Liver (tissue), 9 donors: Measurements from ENCODE around the gene SLC9A1. TPM values are rescaled to one million over a fixed set of nuclear protein-coding genes. Genes with fewer than 3 reads are reported as not detected.

Experiments
- DNase-seq: peaks from one replicate; pipeline ENCODE4 v3.0.0-alpha.2; 2017; ENCODE audit warnings: low spot score
- H3K27ac ChIP-seq, 2 donors: one replicate each; pipeline ENCODE4 v1.7.0; 2013; ENCODE audit warnings: inconsistent platforms in 2 of 2, low read length in 2 of 2, control low read depth in 1 of 2, low read depth in 1 of 2, mild to moderate bottlenecking in 1 of 2
- H3K27me3 ChIP-seq, 4 donors: one replicate each; pipeline versions ENCODE4 v1.6.1 to v1.7.0; 2013; ENCODE audit warnings: low read length in 3 of 4, inconsistent platforms in 1 of 4, mild to moderate bottlenecking in 1 of 4, moderate library complexity in 1 of 4; ENCODE audit not compliant: control insufficient read depth in 4 of 4, insufficient read depth in 4 of 4
- H3K36me3 ChIP-seq, 4 donors: one replicate each; pipeline versions ENCODE4 v1.6.1 to v1.7.0; 2013; ENCODE audit warnings: low read length in 3 of 4, mild to moderate bottlenecking in 3 of 4, low read depth in 1 of 4, moderate library complexity in 1 of 4; ENCODE audit not compliant: control insufficient read depth in 4 of 4, insufficient read depth in 3 of 4
- H3K4me1 ChIP-seq, 4 donors: one replicate each; pipeline versions ENCODE4 v1.6.1 to v1.7.0; 2013; ENCODE audit warnings: low read length in 3 of 4, mild to moderate bottlenecking in 3 of 4, moderate library complexity in 1 of 4; ENCODE audit not compliant: control insufficient read depth in 4 of 4, insufficient read depth in 4 of 4
- H3K4me3 ChIP-seq, 3 donors: one replicate each; pipeline versions ENCODE4 v1.6.1 to v1.7.0; 2013; ENCODE audit warnings: low read length in 3 of 3, control low read depth in 1 of 3, low read depth in 1 of 3, mild to moderate bottlenecking in 1 of 3
- H3K9ac ChIP-seq, 2 donors: one replicate each; pipeline ENCODE4 v1.7.0; 2013; ENCODE audit warnings: low read length in 2 of 2, mild to moderate bottlenecking in 2 of 2, moderate library complexity in 2 of 2, control low read depth in 1 of 2, low read depth in 1 of 2
- H3K9me3 ChIP-seq, 4 donors: one replicate each; pipeline versions ENCODE4 v1.6.1 to v1.7.0; 2013; ENCODE audit warnings: low read length in 3 of 4; ENCODE audit not compliant: control insufficient read depth in 4 of 4
- FOXA2 ChIP-seq: IDR thresholded peaks from 2 replicates; pipeline ENCODE4 v1.6.1; 2016; ENCODE audit warnings: antibody characterized with exemption
- GABPA ChIP-seq, 2 donors: IDR thresholded peaks in 1 of 2; conservative IDR thresholded peaks in 1 of 2; 2 replicates each; pipeline ENCODE4 v1.6.1; 2016; ENCODE audit warnings: antibody characterized with exemption in 2 of 2, mild to moderate bottlenecking in 1 of 2, moderate library complexity in 1 of 2
- HNF4A ChIP-seq, 2 donors: conservative IDR thresholded peaks; 2 replicates each; pipeline ENCODE4 v1.6.1; 2016; ENCODE audit warnings: antibody characterized with exemption in 2 of 2, mild to moderate bottlenecking in 2 of 2
- HNF4G ChIP-seq: IDR thresholded peaks from 2 replicates; pipeline ENCODE4 v1.6.1; 2016; ENCODE audit warnings: antibody characterized with exemption
- JUND ChIP-seq, 2 donors: IDR thresholded peaks; 2 replicates each; pipeline ENCODE4 v1.6.1; 2016; ENCODE audit warnings: antibody characterized with exemption in 2 of 2
- NR2F2 ChIP-seq: IDR thresholded peaks from 2 replicates; pipeline ENCODE4 v1.6.1; 2016; ENCODE audit warnings: antibody characterized with exemption
- RAD21 ChIP-seq, 2 donors: IDR thresholded peaks; 2 replicates each; pipeline ENCODE4 v1.6.1; 2016; ENCODE audit warnings: antibody characterized with exemption in 2 of 2, mild to moderate bottlenecking in 2 of 2
- RXRA ChIP-seq, 2 donors: IDR thresholded peaks; 2 replicates each; pipeline ENCODE4 v1.6.1; 2017 to 2018; ENCODE audit warnings: antibody characterized with exemption in 2 of 2, mild to moderate bottlenecking in 1 of 2
- SP1 ChIP-seq: IDR thresholded peaks from 2 replicates; pipeline ENCODE4 v1.6.1; 2018; ENCODE audit warnings: antibody characterized with exemption, mild to moderate bottlenecking
- TAF1 ChIP-seq: conservative IDR thresholded peaks from 2 replicates; pipeline ENCODE4 v1.6.1; 2016; ENCODE audit warnings: antibody characterized with exemption, mild to moderate bottlenecking
- YY1 ChIP-seq: IDR thresholded peaks from 2 replicates; pipeline ENCODE4 v1.6.1; 2016; ENCODE audit warnings: antibody characterized with exemption, mild to moderate bottlenecking
- WGBS: extraction: QIAGEN DNeasy Blood & Tissue Kit; methylation state at CpG from one replicate; pipeline ENCODE4 v1.1.7; 2013; 5-methylcytosine and 5-hydroxymethylcytosine counted together
- polyA plus RNA-seq, 2 donors: library from polyadenylated mRNA; stranded (reverse) in 1 of 2; unstranded in 1 of 2; fragments of 200-250 nt in 1 of 2; fragments of >200 nt in 1 of 2; fragmentation: Nextera tagmentation in 1 of 2; extraction: Ambion mirVana in 1 of 2; gene quantifications; one replicate each; pipeline versions ENCODE4 v1.2.1 to v1.2.3, GENCODE V29; 2013 to 2015
- total RNA-seq, 2 donors: library from RNA; depleted of rRNA; stranded (reverse); fragments of >200 nt; gene quantifications; one replicate each; pipeline ENCODE4 v1.2.3, GENCODE V29; 2014
- TF ChIP-seq, protein P1 (sequence below): IDR thresholded peaks from 2 replicates; pipeline ENCODE4 v1.6.1; 2016; ENCODE audit warnings: antibody characterized with exemption
- TF ChIP-seq, protein P2 (sequence below): IDR thresholded peaks from 2 replicates; pipeline ENCODE4 v1.6.1; 2016; ENCODE audit warnings: antibody characterized with exemption
- TF ChIP-seq, protein P3 (sequence below): IDR thresholded peaks from 2 replicates; pipeline ENCODE4 v1.6.1; 2016; ENCODE audit warnings: antibody characterized with exemption
- TF ChIP-seq, protein P4 (sequence below): fragments of 150-350 bp; IDR thresholded peaks from 2 replicates; pipeline ENCODE4 v1.5.1; 2017; ENCODE audit warnings: improper control_type of control experiment, low read depth, low read length; ENCODE audit not compliant: missing input control
- TF ChIP-seq, protein P5 (sequence below): IDR thresholded peaks from 2 replicates; pipeline ENCODE4 v1.6.1; 2016; ENCODE audit warnings: antibody characterized with exemption, mild to moderate bottlenecking
- donor health status: healthy.
- donor health status: healthy.
- donor health status: healthy.
- donor health status: healthy.
- donor health status: healthy.

The SLC9A1 gene
- total and polyA plus RNA-seq, 4 donors = 1.3 to 3.2 (median 1.5) TPM

DNA sequence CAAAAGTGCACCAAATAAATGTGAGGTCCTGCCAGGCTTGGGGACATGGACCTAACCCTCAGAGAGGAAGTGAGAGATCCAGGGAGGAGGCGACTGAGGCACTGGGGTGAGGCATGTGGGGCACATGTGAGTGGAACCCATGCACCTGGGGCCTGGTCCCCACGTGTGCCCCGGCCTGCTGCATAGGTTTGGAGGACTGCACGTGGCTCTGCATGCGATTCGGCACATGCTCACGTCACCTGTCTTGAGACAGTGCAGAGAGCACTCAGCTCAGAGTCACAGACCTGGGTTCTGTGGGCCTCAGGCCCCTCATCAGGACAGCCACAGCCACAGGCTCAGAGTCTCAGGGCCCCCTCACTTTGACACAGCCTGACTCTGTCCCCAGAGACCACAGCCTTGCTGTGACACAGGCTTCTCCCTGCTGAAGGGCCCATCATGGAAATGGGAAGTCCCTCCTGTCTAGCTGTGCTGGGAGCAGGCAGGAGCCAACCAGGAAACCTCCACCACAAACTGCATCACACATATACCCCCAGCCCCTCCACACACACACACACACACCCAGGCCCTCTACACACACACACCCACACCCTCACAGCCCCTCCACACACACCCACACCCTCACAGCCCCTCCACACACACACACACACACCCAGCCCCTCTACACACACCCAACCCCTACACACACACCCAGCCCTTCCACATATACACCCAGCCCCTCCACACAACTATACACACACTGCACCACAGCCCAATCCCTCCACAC is 48.2 kb downstream of the SLC9A1 start:
- TF ChIP-seq, protein P1, sequence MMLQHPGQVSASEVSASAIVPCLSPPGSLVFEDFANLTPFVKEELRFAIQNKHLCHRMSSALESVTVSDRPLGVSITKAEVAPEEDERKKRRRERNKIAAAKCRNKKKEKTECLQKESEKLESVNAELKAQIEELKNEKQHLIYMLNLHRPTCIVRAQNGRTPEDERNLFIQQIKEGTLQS = no peak
- TF ChIP-seq FOXA2 (no peak), RXRA (IDR thresholded peaks at IDR 0.05) (no peak), RAD21 (IDR thresholded peaks at IDR 0.05) (no peak), HNF4A (conservative IDR thresholded peaks at IDR 0.05) (no peak), GABPA (IDR thresholded peaks at IDR 0.05 in 1 of 2, conservative IDR thresholded peaks at IDR 0.05 in 1 of 2) (no peak), NR2F2 (no peak), YY1 (no peak), JUND (IDR thresholded peaks at IDR 0.05) (no peak), SP1 (no peak), TAF1 (no peak), HNF4G (no peak)
- TF ChIP-seq, protein P2, sequence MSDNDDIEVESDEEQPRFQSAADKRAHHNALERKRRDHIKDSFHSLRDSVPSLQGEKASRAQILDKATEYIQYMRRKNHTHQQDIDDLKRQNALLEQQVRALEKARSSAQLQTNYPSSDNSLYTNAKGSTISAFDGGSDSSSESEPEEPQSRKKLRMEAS = no peak
- TF ChIP-seq, protein P3, sequence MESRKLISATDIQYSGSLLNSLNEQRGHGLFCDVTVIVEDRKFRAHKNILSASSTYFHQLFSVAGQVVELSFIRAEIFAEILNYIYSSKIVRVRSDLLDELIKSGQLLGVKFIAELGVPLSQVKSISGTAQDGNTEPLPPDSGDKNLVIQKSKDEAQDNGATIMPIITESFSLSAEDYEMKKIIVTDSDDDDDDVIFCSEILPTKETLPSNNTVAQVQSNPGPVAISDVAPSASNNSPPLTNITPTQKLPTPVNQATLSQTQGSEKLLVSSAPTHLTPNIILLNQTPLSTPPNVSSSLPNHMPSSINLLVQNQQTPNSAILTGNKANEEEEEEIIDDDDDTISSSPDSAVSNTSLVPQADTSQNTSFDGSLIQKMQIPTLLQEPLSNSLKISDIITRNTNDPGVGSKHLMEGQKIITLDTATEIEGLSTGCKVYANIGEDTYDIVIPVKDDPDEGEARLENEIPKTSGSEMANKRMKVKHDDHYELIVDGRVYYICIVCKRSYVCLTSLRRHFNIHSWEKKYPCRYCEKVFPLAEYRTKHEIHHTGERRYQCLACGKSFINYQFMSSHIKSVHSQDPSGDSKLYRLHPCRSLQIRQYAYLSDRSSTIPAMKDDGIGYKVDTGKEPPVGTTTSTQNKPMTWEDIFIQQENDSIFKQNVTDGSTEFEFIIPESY = no peak
- TF ChIP-seq, protein P4, sequence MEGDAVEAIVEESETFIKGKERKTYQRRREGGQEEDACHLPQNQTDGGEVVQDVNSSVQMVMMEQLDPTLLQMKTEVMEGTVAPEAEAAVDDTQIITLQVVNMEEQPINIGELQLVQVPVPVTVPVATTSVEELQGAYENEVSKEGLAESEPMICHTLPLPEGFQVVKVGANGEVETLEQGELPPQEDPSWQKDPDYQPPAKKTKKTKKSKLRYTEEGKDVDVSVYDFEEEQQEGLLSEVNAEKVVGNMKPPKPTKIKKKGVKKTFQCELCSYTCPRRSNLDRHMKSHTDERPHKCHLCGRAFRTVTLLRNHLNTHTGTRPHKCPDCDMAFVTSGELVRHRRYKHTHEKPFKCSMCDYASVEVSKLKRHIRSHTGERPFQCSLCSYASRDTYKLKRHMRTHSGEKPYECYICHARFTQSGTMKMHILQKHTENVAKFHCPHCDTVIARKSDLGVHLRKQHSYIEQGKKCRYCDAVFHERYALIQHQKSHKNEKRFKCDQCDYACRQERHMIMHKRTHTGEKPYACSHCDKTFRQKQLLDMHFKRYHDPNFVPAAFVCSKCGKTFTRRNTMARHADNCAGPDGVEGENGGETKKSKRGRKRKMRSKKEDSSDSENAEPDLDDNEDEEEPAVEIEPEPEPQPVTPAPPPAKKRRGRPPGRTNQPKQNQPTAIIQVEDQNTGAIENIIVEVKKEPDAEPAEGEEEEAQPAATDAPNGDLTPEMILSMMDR = no peak
- TF ChIP-seq, protein P5, sequence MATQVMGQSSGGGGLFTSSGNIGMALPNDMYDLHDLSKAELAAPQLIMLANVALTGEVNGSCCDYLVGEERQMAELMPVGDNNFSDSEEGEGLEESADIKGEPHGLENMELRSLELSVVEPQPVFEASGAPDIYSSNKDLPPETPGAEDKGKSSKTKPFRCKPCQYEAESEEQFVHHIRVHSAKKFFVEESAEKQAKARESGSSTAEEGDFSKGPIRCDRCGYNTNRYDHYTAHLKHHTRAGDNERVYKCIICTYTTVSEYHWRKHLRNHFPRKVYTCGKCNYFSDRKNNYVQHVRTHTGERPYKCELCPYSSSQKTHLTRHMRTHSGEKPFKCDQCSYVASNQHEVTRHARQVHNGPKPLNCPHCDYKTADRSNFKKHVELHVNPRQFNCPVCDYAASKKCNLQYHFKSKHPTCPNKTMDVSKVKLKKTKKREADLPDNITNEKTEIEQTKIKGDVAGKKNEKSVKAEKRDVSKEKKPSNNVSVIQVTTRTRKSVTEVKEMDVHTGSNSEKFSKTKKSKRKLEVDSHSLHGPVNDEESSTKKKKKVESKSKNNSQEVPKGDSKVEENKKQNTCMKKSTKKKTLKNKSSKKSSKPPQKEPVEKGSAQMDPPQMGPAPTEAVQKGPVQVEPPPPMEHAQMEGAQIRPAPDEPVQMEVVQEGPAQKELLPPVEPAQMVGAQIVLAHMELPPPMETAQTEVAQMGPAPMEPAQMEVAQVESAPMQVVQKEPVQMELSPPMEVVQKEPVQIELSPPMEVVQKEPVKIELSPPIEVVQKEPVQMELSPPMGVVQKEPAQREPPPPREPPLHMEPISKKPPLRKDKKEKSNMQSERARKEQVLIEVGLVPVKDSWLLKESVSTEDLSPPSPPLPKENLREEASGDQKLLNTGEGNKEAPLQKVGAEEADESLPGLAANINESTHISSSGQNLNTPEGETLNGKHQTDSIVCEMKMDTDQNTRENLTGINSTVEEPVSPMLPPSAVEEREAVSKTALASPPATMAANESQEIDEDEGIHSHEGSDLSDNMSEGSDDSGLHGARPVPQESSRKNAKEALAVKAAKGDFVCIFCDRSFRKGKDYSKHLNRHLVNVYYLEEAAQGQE = no peak
- Histone ChIP-seq H3K4me3 (no peak overlapping the region), H3K4me1 (peaks cover 8 to 41% (median 27%) of the 10 kb centered on the region in 4 donors), H3K9me3 (no peaks in the 10 kb centered on the region), H3K27me3 (no peaks in the 10 kb centered on the region), H3K27ac (no peak overlapping the region), H3K36me3 (peaks cover 0 to 2% (median 0%) of the 10 kb centered on the region in 4 donors), H3K9ac (no peak overlapping the region)
- WGBS = 92% methylated on average over 7 of the region's 7 CpGs
- DNase-seq = no peak
